Type B pancreatic cell (in vitro differentiated cells): ENCODE data around the gene PRKN. TPM values are rescaled to one million over a fixed set of nuclear protein-coding genes. Genes with fewer than 3 reads are reported as not detected.

ENCODE experiments used
- DNase-seq: peaks from one replicate; pipeline ENCODE4 v3.0.0; 2021; ENCODE audit warnings: mixed read lengths; ENCODE audit not compliant: unreplicated experiment; ENCODE audit errors: extremely low spot score
- H3K27ac Mint-ChIP-seq: 2 replicates; pipeline ENCODE4 v1.8.0; 2021; ENCODE audit warnings: mild to moderate bottlenecking, mixed read lengths
- H3K27me3 Mint-ChIP-seq: 2 replicates; pipeline ENCODE4 v1.8.0; 2021; ENCODE audit warnings: mixed read lengths
- H3K36me3 Mint-ChIP-seq: 2 replicates; pipeline ENCODE4 v1.8.0; 2021; ENCODE audit warnings: mixed read lengths
- H3K4me1 Mint-ChIP-seq: one replicate; pipeline ENCODE4 v1.8.0; 2021; ENCODE audit warnings: mixed read lengths; ENCODE audit not compliant: unreplicated experiment
- H3K4me3 Mint-ChIP-seq: 2 replicates; pipeline ENCODE4 v1.8.0; 2021; ENCODE audit warnings: mild to moderate bottlenecking, mixed read lengths
- H3K9me3 Mint-ChIP-seq: 2 replicates; pipeline ENCODE4 v1.8.0; 2021; ENCODE audit warnings: mixed read lengths
- total RNA-seq: library from RNA; stranded (reverse); gene quantifications from 2 replicates; pipeline ENCODE4 v1.2.1, GENCODE V29; 2021; ENCODE audit warnings: low replicate concordance
- TF ChIP-seq, protein P1 (sequence below): fragments of 200-600 bp; sonication (generic); conservative IDR thresholded peaks from 2 replicates; pipeline ENCODE4 v1.5.0; 2021; ENCODE audit warnings: antibody characterized with exemption, mild to moderate bottlenecking

The PRKN gene
- total RNA-seq, 1 donor from 2014 or later = 6.2 TPM

GRCh38 chr6:161924516-161925116, 803.0 kb downstream of the PRKN start:
- TF ChIP-seq, protein P1, sequence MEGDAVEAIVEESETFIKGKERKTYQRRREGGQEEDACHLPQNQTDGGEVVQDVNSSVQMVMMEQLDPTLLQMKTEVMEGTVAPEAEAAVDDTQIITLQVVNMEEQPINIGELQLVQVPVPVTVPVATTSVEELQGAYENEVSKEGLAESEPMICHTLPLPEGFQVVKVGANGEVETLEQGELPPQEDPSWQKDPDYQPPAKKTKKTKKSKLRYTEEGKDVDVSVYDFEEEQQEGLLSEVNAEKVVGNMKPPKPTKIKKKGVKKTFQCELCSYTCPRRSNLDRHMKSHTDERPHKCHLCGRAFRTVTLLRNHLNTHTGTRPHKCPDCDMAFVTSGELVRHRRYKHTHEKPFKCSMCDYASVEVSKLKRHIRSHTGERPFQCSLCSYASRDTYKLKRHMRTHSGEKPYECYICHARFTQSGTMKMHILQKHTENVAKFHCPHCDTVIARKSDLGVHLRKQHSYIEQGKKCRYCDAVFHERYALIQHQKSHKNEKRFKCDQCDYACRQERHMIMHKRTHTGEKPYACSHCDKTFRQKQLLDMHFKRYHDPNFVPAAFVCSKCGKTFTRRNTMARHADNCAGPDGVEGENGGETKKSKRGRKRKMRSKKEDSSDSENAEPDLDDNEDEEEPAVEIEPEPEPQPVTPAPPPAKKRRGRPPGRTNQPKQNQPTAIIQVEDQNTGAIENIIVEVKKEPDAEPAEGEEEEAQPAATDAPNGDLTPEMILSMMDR = no peak
- Mint-ChIP-seq H3K27me3 (no peaks in the 10 kb centered on the region), H3K9me3 (no peaks in the 10 kb centered on the region), H3K27ac (no peak overlapping the region), H3K4me3 (no peak overlapping the region), H3K36me3 (no peaks in the 10 kb centered on the region), H3K4me1 (no peaks in the 10 kb centered on the region)
- DNase-seq = no peak

DNA sequence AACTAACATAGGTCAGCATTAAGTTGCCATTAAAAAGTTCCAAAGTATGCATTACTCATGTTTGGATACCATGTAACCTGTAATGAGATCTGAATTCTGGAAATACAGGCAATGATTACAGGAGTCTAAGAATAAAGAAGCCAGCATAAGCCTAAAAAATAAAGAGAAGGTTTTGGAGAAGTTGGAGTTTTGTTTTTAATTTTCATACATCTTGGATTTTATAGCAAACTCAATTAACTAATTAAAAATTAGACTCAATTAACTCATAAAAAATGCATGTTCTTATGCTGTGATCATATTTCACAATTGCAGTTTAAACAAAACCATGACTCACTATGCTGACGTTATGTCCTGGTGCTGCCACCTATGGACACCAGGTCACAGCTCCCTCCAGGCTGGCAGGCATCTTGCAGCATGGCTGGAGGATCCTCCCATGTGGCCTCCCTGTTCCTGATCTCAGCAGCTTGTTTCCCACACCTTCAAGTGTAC, 804.9 kb downstream of the PRKN start:
- Mint-ChIP-seq H3K27ac (no peak overlapping the region), H3K4me1 (no peaks in the 10 kb centered on the region), H3K9me3 (no peaks in the 10 kb centered on the region), H3K36me3 (no peaks in the 10 kb centered on the region), H3K4me3 (no peak overlapping the region), H3K27me3 (no peaks in the 10 kb centered on the region)
- TF ChIP-seq, protein P1 = peak; percentile 53
- DNase-seq = no peak

DNA sequence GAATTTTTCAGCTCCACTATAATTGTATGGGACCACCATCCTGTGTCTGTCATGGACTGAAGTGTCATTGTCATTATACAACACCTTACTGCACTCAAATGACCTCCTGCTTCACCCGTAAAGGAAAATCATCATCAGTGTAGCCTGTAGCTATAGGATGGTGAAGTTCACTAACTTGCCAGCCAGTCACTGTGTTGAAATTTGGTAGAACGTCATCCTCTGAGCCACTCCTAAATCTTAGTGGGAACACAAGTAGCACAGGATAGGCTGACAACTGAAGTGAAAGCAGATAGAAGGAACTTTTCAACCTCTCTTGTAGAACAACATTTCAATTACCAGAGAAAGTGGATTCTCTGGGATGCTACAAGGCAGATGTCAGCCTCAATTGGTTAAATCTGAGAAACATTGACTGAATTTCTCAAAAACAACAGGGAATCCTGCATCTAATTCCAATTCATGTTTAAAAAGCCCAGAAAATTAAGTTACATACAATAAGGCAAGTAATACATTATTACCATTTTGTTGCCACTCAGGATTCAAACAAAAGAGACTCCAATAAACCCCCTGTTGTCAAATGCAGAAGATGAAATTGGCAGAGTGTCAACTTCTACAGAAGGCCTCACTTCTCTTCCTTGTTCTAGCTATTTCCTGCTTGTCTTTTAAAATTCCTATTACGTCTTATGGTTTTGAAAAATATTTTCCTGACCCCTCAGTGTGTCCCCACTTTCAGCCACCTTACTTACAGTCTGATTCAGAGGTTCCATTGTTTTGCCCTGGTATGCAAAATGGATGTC, 805.8 kb downstream of the PRKN start:
- TF ChIP-seq, protein P1 = no peak
- H3K9me3 Mint-ChIP-seq = no peaks in the 10 kb centered on the region
- no peak overlapping the region for H3K27ac Mint-ChIP-seq
- no peaks in the 10 kb centered on the region for H3K36me3 Mint-ChIP-seq
- no peak overlapping the region for H3K4me3 Mint-ChIP-seq
- no peak for DNase-seq
- H3K27me3 Mint-ChIP-seq = no peaks in the 10 kb centered on the region
- H3K4me1 Mint-ChIP-seq = no peaks in the 10 kb centered on the region

- no peak overlapping the region for H3K4me3 Mint-ChIP-seq
- H3K4me1 Mint-ChIP-seq = no peaks in the 10 kb centered on the region
- no peaks in the 10 kb centered on the region for H3K27me3 Mint-ChIP-seq
- no peaks in the 10 kb centered on the region for H3K36me3 Mint-ChIP-seq
- DNase-seq = no peak
- TF ChIP-seq, protein P1 = no peak
- H3K9me3 Mint-ChIP-seq = no peaks in the 10 kb centered on the region
- H3K27ac Mint-ChIP-seq = no peak overlapping the region
These were observed 807.9 kb downstream of the PRKN start for GRCh38 chr6:161919691-161920090.

GRCh38 chr6:161918628-161919205, 808.8 kb downstream of the PRKN start:
- no peaks in the 10 kb centered on the region for H3K27me3 Mint-ChIP-seq

More at GRCh38 chr6:161918628-161919205, 808.8 kb downstream of the PRKN start:
- DNase-seq = no peak
- TF ChIP-seq, protein P1 = no peak
- H3K9me3 Mint-ChIP-seq = no peaks in the 10 kb centered on the region
- no peaks in the 10 kb centered on the region for H3K36me3 Mint-ChIP-seq
- H3K4me3 Mint-ChIP-seq = no peak overlapping the region
- H3K27ac Mint-ChIP-seq = no peak overlapping the region
- H3K4me1 Mint-ChIP-seq = no peaks in the 10 kb centered on the region
